GM18873 (cell line): Measurements from ENCODE around the gene HSD17B14.
"Not testable (repeated sequence)": the region's sequence is repeated elsewhere in the genome, so short reads cannot be mapped to it uniquely, and the experiment has no call there.

Experiments used
- ATAC-seq: cut with Tn5 transposase; IDR thresholded peaks from one replicate; pipeline ENCODE4 v1.9.1; 2021; ENCODE audit warnings: mild to moderate bottlenecking, moderate library complexity, moderate number of reproducible peaks; ENCODE audit not compliant: unreplicated experiment, low FRiP score

HSD17B14 gene

GRCh38 chr19:48770734-48771472, 65.4 kb downstream of the HSD17B14 start:
- no peak for ATAC-seq

- no peak for ATAC-seq
Observed at GRCh38 chr19:48770266-48770665, 66.0 kb downstream of the HSD17B14 start.

- ATAC-seq, result no peak
Observed at GRCh38 chr19:48768994-48769713, 67.1 kb downstream of the HSD17B14 start.

- not testable (repeated sequence) for ATAC-seq
Observed at GRCh38 chr19:48768171-48768753, 68.0 kb downstream of the HSD17B14 start.

GRCh38 chr19:48765816-48766215, 70.5 kb downstream of the HSD17B14 start:
- not testable (repeated sequence) for ATAC-seq
